ENCODE results near the gene CPO. TPM values are rescaled to one million over a fixed set of nuclear protein-coding genes. Genes with fewer than 3 reads are reported as not detected.
"Not testable (repeated sequence)": the region's sequence is repeated elsewhere in the genome, so short reads cannot be mapped to it uniquely, and the experiment has no call there.

The CPO gene
- total and polyA plus RNA-seq, 5 donors from 2014 or later: not detected

DNA sequence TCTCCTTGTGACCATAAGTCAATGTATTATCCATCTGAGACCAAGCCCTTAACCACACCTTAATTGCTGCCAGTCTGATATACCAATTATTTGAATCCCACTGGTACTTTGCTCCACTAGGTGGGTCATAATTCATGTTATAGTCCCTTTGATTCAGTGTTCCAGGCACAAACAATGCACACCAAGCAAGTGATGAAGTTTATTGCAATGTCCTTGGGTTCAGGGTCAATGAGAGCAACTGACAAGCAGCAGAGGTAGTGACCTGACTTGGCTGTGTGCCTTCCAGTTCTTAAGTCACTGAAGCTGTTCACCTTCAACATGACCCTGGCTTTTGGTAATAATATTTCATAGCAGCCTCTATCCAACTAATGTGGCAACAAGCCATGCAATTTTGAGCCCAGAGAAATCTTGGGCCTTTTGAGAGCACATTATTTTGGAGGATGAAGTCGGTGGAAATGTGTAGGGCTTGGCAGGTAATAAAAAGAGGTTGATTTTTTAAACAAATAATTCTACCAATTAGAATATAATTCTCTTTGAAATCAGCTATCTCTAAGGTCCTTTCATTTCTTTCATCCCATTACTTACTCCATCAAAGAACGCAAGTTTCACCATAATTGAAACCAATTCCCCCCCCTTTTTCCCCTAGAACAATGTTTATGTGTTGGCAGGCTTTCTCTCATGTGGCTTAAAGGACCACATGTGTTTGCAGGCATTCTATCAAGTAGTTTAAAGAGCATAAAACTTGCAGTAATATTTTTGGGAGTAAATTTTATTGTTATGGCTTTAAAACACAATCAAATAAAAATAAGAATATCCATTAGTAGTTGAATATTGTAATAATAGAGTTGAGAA lies 3.1 kb upstream of the CPO start:
- Histone ChIP-seq H3K36me3 (ENCODE audit: control insufficient read depth, insufficient read depth, low read length) (no peaks in the 10 kb centered on the region), H3K4me3 (ENCODE audit: low read depth, low read length) (no peak overlapping the region), H3K9me3 (ENCODE audit: control insufficient read depth in 2 of 2, low read length in 2 of 2) (no peaks in the 10 kb centered on the region), H3K27me3 (ENCODE audit: control insufficient read depth, insufficient read depth, low read length) (no peaks in the 10 kb centered on the region), H3K4me1 (ENCODE audit: control insufficient read depth, insufficient read depth, low read length, poor library complexity, severe bottlenecking) (no peaks in the 10 kb centered on the region), H3K27ac (ENCODE audit: insufficient read depth, low read length, poor library complexity, severe bottlenecking) (no peak overlapping the region)
- no peak overlapping the region for H3K4me3 Mint-ChIP-seq
- H3K27ac Mint-ChIP-seq: no peak overlapping the region
- ATAC-seq (ENCODE audit: low read depth in 2 of 2) (no peak), DNase-seq (no peak)
- peaks cover 4% of the 10 kb centered on the region for H3K27me3 Mint-ChIP-seq
- no peaks in the 10 kb centered on the region for H3K4me1 Mint-ChIP-seq
- H3K9me3 Mint-ChIP-seq: peaks cover 0 to 8% (median 0%) of the 10 kb centered on the region in 7 donors
- H3K36me3 Mint-ChIP-seq: no peaks in the 10 kb centered on the region

DNA sequence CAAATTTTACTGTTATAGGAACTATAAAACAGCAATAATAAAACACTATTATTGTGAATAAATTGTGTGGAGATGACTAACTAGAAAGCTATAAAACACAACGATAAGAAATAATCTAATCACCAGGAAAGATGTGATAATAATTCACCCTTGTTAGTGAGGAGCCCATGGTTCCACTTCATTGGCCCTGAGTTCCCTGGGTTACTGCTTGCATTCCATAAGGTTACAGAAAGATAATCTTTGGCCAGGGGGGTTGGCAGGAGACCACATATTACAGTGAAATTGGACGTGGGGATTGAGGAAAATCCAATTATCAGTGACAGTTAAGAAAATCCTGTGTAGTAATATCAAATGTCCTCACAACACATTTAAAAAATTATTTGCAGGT lies 2.5 kb upstream of the CPO start:
- Histone ChIP-seq H3K27me3 (ENCODE audit: control insufficient read depth, insufficient read depth, low read length) (no peaks in the 10 kb centered on the region), H3K9me3 (ENCODE audit: control insufficient read depth in 2 of 2, low read length in 2 of 2) (no peaks in the 10 kb centered on the region), H3K4me1 (ENCODE audit: control insufficient read depth, insufficient read depth, low read length, poor library complexity, severe bottlenecking) (no peaks in the 10 kb centered on the region), H3K4me3 (ENCODE audit: low read depth, low read length) (no peak overlapping the region), H3K36me3 (ENCODE audit: control insufficient read depth, insufficient read depth, low read length) (no peaks in the 10 kb centered on the region), H3K27ac (ENCODE audit: insufficient read depth, low read length, poor library complexity, severe bottlenecking) (no peak overlapping the region)
- H3K27ac Mint-ChIP-seq: no peak overlapping the region
- DNase-seq (no peak), ATAC-seq (ENCODE audit: low read depth in 2 of 2) (no peak)
- H3K4me1 Mint-ChIP-seq: no peaks in the 10 kb centered on the region
- no peak overlapping the region for H3K4me3 Mint-ChIP-seq
- peaks cover under 1% of the 10 kb centered on the region for H3K27me3 Mint-ChIP-seq
- H3K9me3 Mint-ChIP-seq: peaks cover 0 to 8% (median 0%) of the 10 kb centered on the region in 7 donors
- H3K36me3 Mint-ChIP-seq: no peaks in the 10 kb centered on the region

DNA sequence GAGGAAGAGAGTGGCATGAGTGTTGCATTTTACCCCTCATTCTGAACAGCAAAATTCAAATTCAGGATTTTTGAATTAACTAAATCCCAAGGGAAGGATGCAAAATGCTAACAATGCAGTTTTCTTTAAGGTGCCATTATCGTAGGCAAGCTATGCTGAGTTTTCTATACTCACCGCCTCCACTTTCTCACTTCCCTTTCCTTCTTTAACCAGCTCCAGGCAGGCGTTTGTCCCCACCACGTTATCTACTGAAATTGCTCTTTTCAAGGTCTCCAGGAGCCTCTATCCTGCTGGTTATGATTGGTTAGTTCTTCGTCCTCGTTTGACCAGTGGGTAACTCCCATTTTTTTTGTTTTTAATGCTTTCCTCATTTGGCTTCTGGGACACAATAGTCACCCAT lies 1.8 kb upstream of the CPO start:
- peaks cover 0 to 6% (median 0%) of the 10 kb centered on the region in 7 donors for H3K9me3 Mint-ChIP-seq
- H3K4me1 Mint-ChIP-seq: no peaks in the 10 kb centered on the region
- no peak overlapping the region for H3K27ac Mint-ChIP-seq
- Histone ChIP-seq H3K27ac (ENCODE audit: insufficient read depth, low read length, poor library complexity, severe bottlenecking) (no peak overlapping the region), H3K4me1 (ENCODE audit: control insufficient read depth, insufficient read depth, low read length, poor library complexity, severe bottlenecking) (no peaks in the 10 kb centered on the region), H3K36me3 (ENCODE audit: control insufficient read depth, insufficient read depth, low read length) (no peaks in the 10 kb centered on the region), H3K4me3 (ENCODE audit: low read depth, low read length) (no peak overlapping the region), H3K27me3 (ENCODE audit: control insufficient read depth, insufficient read depth, low read length) (no peaks in the 10 kb centered on the region), H3K9me3 (ENCODE audit: control insufficient read depth in 2 of 2, low read length in 2 of 2) (no peaks in the 10 kb centered on the region)
- no peaks in the 10 kb centered on the region for H3K36me3 Mint-ChIP-seq
- ATAC-seq (ENCODE audit: low read depth in 2 of 2) (no peak), DNase-seq (no peak)
- H3K27me3 Mint-ChIP-seq: no peaks in the 10 kb centered on the region
- H3K4me3 Mint-ChIP-seq: no peak overlapping the region

DNA sequence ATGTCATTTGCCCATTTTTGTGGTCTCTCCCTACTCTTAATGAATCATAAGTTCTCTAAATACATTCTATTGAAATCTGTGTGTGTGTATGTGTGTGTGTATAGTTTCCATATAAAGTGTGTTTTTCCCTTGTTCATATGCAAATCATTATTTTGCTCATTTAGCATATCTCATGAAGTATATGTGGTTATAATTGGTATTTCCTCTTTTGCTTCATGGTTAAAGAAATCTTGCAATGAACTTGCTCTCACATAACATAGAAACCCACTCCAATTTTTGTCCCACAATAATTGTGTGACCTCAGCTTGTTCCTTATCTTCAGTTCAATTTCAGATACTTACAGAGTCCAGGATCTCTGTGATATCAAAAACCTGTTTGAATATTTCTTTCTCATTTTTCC lies 1.2 kb downstream of the CPO start:
- Histone ChIP-seq H3K27me3 (ENCODE audit: control insufficient read depth, insufficient read depth, low read length) (no peaks in the 10 kb centered on the region), H3K36me3 (ENCODE audit: control insufficient read depth, insufficient read depth, low read length) (no peaks in the 10 kb centered on the region), H3K27ac (ENCODE audit: insufficient read depth, low read length, poor library complexity, severe bottlenecking) (no peak overlapping the region), H3K9me3 (ENCODE audit: control insufficient read depth in 2 of 2, low read length in 2 of 2) (no peaks in the 10 kb centered on the region), H3K4me1 (ENCODE audit: control insufficient read depth, insufficient read depth, low read length, poor library complexity, severe bottlenecking) (no peaks in the 10 kb centered on the region), H3K4me3 (ENCODE audit: low read depth, low read length) (no peak overlapping the region)
- peaks cover 0 to 4% (median 0%) of the 10 kb centered on the region in 7 donors for H3K9me3 Mint-ChIP-seq
- H3K27me3 Mint-ChIP-seq: no peaks in the 10 kb centered on the region
- H3K4me1 Mint-ChIP-seq: no peaks in the 10 kb centered on the region
- DNase-seq: no peak
- no peaks in the 10 kb centered on the region for H3K36me3 Mint-ChIP-seq
- no peak overlapping the region for H3K4me3 Mint-ChIP-seq
- no peak overlapping the region for H3K27ac Mint-ChIP-seq
- ATAC-seq (ENCODE audit: low read depth in 2 of 2): no peak

DNA sequence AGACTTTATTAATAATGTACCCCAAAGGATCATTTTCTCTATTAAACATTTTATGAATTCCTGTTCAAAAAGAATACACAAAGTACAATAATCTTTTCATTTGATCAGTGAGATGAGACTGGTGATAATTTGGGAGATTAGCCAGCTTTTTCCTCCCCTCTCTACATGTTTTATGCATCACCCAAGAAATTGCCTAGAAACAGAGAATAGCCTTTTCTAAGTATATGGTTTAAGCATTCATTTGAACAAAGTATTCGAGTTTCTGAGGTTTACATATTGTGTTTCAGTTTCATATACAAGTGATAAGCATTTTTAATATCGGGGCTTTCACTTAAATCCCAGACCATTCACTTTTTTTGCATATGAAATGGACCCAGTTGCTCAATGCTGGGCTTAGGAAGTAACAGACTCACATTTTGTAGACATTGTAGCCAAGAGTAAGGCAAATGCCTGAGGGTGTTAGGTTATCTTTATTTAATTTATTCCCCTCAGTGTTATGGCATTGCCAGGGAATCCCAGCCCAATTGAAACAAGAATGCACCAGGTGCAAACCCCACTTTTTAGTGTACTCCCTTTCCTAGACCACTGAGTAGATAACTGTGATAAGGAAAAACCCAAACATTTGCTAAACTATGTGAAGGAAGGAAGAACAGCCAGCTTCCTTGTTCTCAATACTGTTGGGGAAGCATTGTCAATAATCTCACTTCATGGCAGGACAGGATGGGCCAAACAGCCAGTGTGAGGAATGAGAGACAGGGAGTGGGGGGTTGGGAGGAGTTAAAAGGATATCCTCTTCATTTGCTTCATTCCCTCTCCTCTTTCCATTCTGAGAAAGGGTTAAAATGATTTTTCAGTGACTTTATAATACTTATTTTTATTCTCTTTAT lies 3.5 kb downstream of the CPO start:
- DNase-seq: no peak
- Histone ChIP-seq H3K9me3 (ENCODE audit: control insufficient read depth in 2 of 2, low read length in 2 of 2) (no peaks in the 10 kb centered on the region), H3K27me3 (ENCODE audit: control insufficient read depth, insufficient read depth, low read length) (no peaks in the 10 kb centered on the region), H3K27ac (ENCODE audit: insufficient read depth, low read length, poor library complexity, severe bottlenecking) (no peak overlapping the region), H3K4me1 (ENCODE audit: control insufficient read depth, insufficient read depth, low read length, poor library complexity, severe bottlenecking) (no peaks in the 10 kb centered on the region), H3K4me3 (ENCODE audit: low read depth, low read length) (no peak overlapping the region), H3K36me3 (ENCODE audit: control insufficient read depth, insufficient read depth, low read length) (no peaks in the 10 kb centered on the region)
- ATAC-seq (ENCODE audit: low read depth in 2 of 2): no peak
- H3K27ac Mint-ChIP-seq: no peak overlapping the region
- peaks cover 0 to 10% (median 2%) of the 10 kb centered on the region in 7 donors for H3K9me3 Mint-ChIP-seq
- H3K4me1 Mint-ChIP-seq: no peaks in the 10 kb centered on the region
- no peaks in the 10 kb centered on the region for H3K36me3 Mint-ChIP-seq
- H3K27me3 Mint-ChIP-seq: no peaks in the 10 kb centered on the region
- no peak overlapping the region for H3K4me3 Mint-ChIP-seq

DNA sequence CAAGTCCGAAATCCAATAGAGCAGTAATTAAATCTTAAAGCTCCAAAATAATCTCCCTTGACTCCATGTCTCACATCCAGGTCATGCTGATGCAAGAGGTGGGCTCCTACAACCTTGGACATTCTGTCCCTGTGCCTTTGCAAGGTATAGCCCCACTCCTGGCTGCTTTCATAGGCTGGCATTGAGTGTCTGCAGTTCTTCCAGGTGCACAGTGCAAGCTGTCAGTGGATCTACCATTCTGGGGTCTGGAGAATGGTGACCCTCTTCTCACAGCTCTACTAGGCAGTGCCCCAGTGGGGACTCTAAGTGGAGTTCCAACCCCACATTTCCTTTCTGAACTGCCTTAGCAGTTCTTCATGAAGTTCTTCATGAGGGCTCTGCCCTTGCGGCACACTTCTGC lies 14.1 kb downstream of the CPO start:
- H3K4me1 Mint-ChIP-seq; H3K27me3 Mint-ChIP-seq; H3K27me3 ChIP-seq (ENCODE audit: control insufficient read depth, insufficient read depth, low read length); H3K27ac ChIP-seq (ENCODE audit: insufficient read depth, low read length, poor library complexity, severe bottlenecking); H3K36me3 ChIP-seq (ENCODE audit: control insufficient read depth, insufficient read depth, low read length); H3K9me3 ChIP-seq (ENCODE audit: control insufficient read depth in 2 of 2, low read length in 2 of 2); H3K36me3 Mint-ChIP-seq; H3K4me1 ChIP-seq (ENCODE audit: control insufficient read depth, insufficient read depth, low read length, poor library complexity, severe bottlenecking); ATAC-seq (ENCODE audit: low read depth in 2 of 2); H3K4me3 ChIP-seq (ENCODE audit: low read depth, low read length); H3K4me3 Mint-ChIP-seq; H3K27ac Mint-ChIP-seq; DNase-seq: not testable (repeated sequence)
- H3K9me3 Mint-ChIP-seq: peaks cover 0 to 13% (median 5%) of the 10 kb centered on the region in 7 donors

DNA sequence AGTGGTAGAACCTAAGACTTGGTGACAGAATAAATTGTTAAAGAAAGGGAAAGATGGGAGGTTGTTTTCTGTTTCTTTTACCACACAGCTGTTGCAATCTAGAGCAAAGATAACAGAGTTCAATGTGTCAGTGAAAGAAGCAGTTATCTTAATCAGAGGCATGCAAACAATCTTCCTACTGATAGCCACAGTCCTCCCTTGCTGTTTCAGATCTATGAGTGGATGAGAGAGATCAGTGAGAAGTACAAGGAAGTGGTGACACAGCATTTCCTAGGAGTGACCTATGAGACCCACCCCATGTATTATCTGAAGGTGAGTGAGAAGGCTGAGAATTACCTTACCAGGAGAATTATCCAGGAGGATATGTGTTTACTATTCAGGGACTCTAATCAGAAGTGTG lies 15.9 kb downstream of the CPO start:
- Mint-ChIP-seq H3K36me3 (no peaks in the 10 kb centered on the region), H3K9me3 (peaks cover 0 to 13% (median 5%) of the 10 kb centered on the region in 7 donors), H3K27ac (no peak overlapping the region), H3K27me3 (no peaks in the 10 kb centered on the region), H3K4me3 (no peak overlapping the region), H3K4me1 (no peaks in the 10 kb centered on the region)
- no peaks in the 10 kb centered on the region for H3K36me3 ChIP-seq (ENCODE audit: control insufficient read depth, insufficient read depth, low read length)
- H3K27me3 ChIP-seq (ENCODE audit: control insufficient read depth, insufficient read depth, low read length): no peaks in the 10 kb centered on the region
- no peaks in the 10 kb centered on the region for H3K9me3 ChIP-seq (ENCODE audit: control insufficient read depth in 2 of 2, low read length in 2 of 2)
- no peaks in the 10 kb centered on the region for H3K4me1 ChIP-seq (ENCODE audit: control insufficient read depth, insufficient read depth, low read length, poor library complexity, severe bottlenecking)
- no peak overlapping the region for H3K27ac ChIP-seq (ENCODE audit: insufficient read depth, low read length, poor library complexity, severe bottlenecking)
- H3K4me3 ChIP-seq (ENCODE audit: low read depth, low read length): no peak overlapping the region
- ATAC-seq (ENCODE audit: low read depth in 2 of 2) (no peak), DNase-seq (no peak)
